ENCODE results near the gene PDE4D.

- TF ChIP-seq CTCF (IDR thresholded peaks at IDR 0.05) (no peak), POLR2A (IDR thresholded peaks at IDR 0.05) (no peak)
These were observed 364.3 kb downstream of the PDE4D start for GRCh38 chr5:59529239-59529638.
